A549 (cell line): Measurements from ENCODE around the gene PPA2. TPM values are rescaled to one million over a fixed set of nuclear protein-coding genes. Genes with fewer than 3 reads are reported as not detected.

Experiments used
- ATAC-seq, 2 experiments: fragments of 200-7000 bp in 1 of 2; fragments of >200 bp in 1 of 2; cut with Nextera tagmentation in 1 of 2; cut with Tn5 transposase in 1 of 2; 3 replicates each; pipeline versions ENCODE4 v1.8.0 to v1.9.1; 2018 to 2020; ENCODE audit warnings: mild to moderate bottlenecking in 1 of 2, moderate library complexity in 1 of 2
- CTCF ChIA-PET: fragments of 300-600 bp; sonication (Branson Sonifier 250); formaldehyde crosslinking; extraction: SDS; loops from one replicate; lab custom pipeline; 2021; ENCODE audit warnings: antibody characterized with exemption, inconsistent platforms; lab: Yijun Ruan, JAX
- POLR2A ChIA-PET: fragments of 350-600 bp; formaldehyde crosslinking; extraction: SDS; loops from one replicate; lab custom pipeline; 2021; ENCODE audit warnings: antibody characterized with exemption, inconsistent platforms; lab: Yijun Ruan, JAX
- DNase-seq, 2 experiments: peaks; one replicate each; pipeline versions ENCODE4 v3.0.0 to v3.0.0-alpha.2; 2011 to 2016; ENCODE audit warnings: low read depth in 1 of 2, low spot score in 1 of 2
- FAIRE-seq: peaks from 2 replicates; lab custom pipeline; 2011; peaks lifted over from hg19 to GRCh38; lab: Jason Lieb, UNC
- H3K27ac ChIP-seq, 2 experiments: fragments of >200 bp; sonication (Bioruptor Twin); formaldehyde crosslinking; 3 replicates each; pipeline ENCODE4 v1.5.1; 2016 to 2017
- H3K4me1 ChIP-seq: fragments of >200 bp; sonication (Bioruptor Twin); formaldehyde crosslinking; 3 replicates; pipeline ENCODE4 v1.6.1; 2016
- H3K4me2 ChIP-seq: fragments of >200 bp; sonication (Bioruptor Twin); formaldehyde crosslinking; 3 replicates; pipeline ENCODE4 v1.6.1; 2016
- H3K4me3 ChIP-seq: fragments of >200 bp; sonication (Bioruptor Twin); formaldehyde crosslinking; 3 replicates; pipeline ENCODE4 v1.5.1; 2016
- H3K9me3 ChIP-seq: fragments of >200 bp; sonication (Bioruptor Twin); formaldehyde crosslinking; 3 replicates; pipeline ENCODE4 v1.6.1; 2016
- ATOH8 ChIP-seq: fragments of 250-450 bp; sonication (Bioruptor Pico); IDR thresholded peaks from 2 replicates; pipeline ENCODE4 v1.5.0; 2020; ENCODE audit warnings: low read depth, mild to moderate bottlenecking, moderate library complexity
- BCL3 ChIP-seq: fragments of >200 bp; sonication (Bioruptor Twin); formaldehyde crosslinking; IDR thresholded peaks from 3 replicates; pipeline ENCODE4 v1.6.1; 2016
- CBX8 ChIP-seq: fragments of 200-600 bp; sonication (generic); IDR thresholded peaks from 2 replicates; pipeline ENCODE4 v1.6.1; 2016
- CHD2 ChIP-seq: fragments of 150-350 bp; IDR thresholded peaks from 2 replicates; pipeline ENCODE4 v1.6.1; 2014; ENCODE audit warnings: low read length; ENCODE audit not compliant: partially characterized antibody
- EP300 ChIP-seq, 2 experiments: fragments of >200 bp; sonication (Bioruptor Twin); formaldehyde crosslinking; IDR thresholded peaks; 2 replicates in 1 of 2; 3 replicates in 1 of 2; pipeline ENCODE4 v1.6.1; 2016 to 2017
- FOSB ChIP-seq: fragments of 250-450 bp; sonication (Bioruptor Pico); IDR thresholded peaks from 2 replicates; pipeline ENCODE4 v1.5.0; 2020; ENCODE audit warnings: mild to moderate bottlenecking, moderate library complexity
- HDAC2 ChIP-seq: fragments of 200-600 bp; sonication (generic); IDR thresholded peaks from 2 replicates; pipeline ENCODE4 v1.6.1; 2016
- HEYL ChIP-seq: fragments of 250-450 bp; sonication (Bioruptor Pico); IDR thresholded peaks from 2 replicates; pipeline ENCODE4 v1.8.0; 2021; ENCODE audit warnings: mild to moderate bottlenecking, moderate library complexity
- HOXB13 ChIP-seq: fragments of 250-450 bp; sonication (Bioruptor Pico); IDR thresholded peaks from 2 replicates; pipeline ENCODE4 v1.5.0; 2020; ENCODE audit warnings: low read depth, mild to moderate bottlenecking, moderate library complexity
- KDM1A ChIP-seq: fragments of 200-600 bp; sonication (generic); IDR thresholded peaks from 2 replicates; pipeline ENCODE4 v1.6.1; 2016; ENCODE audit warnings: low read depth, mild to moderate bottlenecking
- MAFK ChIP-seq: fragments of 450-650 bp; IDR thresholded peaks from 2 replicates; pipeline ENCODE4 v1.6.1; 2014; ENCODE audit not compliant: partially characterized antibody
- NFE2L2 ChIP-seq: fragments of 150-350 bp; conservative IDR thresholded peaks from 2 replicates; pipeline ENCODE4 v1.6.1; 2014; ENCODE audit warnings: low read length
- PBX3 ChIP-seq: IDR thresholded peaks from 2 replicates; pipeline ENCODE4 v1.6.1; 2012
- PHF8 ChIP-seq: fragments of 200-600 bp; sonication (generic); IDR thresholded peaks from 2 replicates; pipeline ENCODE4 v1.6.1; 2016; ENCODE audit warnings: low read depth, mild to moderate bottlenecking, antibody characterized with exemption, moderate library complexity, borderline replicate concordance
- POLR2A ChIP-seq: IDR thresholded peaks from 2 replicates; pipeline ENCODE4 v1.6.1; 2012; ENCODE audit warnings: mild to moderate bottlenecking, low read length
- REST ChIP-seq: fragments of 200-600 bp; sonication (generic); IDR thresholded peaks from 2 replicates; pipeline ENCODE4 v1.6.1; 2016; ENCODE audit warnings: antibody characterized with exemption, mild to moderate bottlenecking, moderate library complexity
- SREBF2 ChIP-seq: fragments of 450-650 bp; IDR thresholded peaks from 2 replicates; pipeline ENCODE4 v1.6.1; 2014; ENCODE audit warnings: mild to moderate bottlenecking, moderate library complexity
- TFCP2L1 ChIP-seq: fragments of 250-450 bp; sonication (Bioruptor Pico); IDR thresholded peaks from 2 replicates; pipeline ENCODE4 v1.5.0; 2021; ENCODE audit warnings: mild to moderate bottlenecking
- ZC3H11A ChIP-seq: fragments of 450-650 bp; IDR thresholded peaks from 2 replicates; pipeline ENCODE4 v1.6.1; 2014; ENCODE audit warnings: antibody characterized with exemption, mild to moderate bottlenecking
- ZFP36 ChIP-seq: fragments of 450-650 bp; IDR thresholded peaks from 2 replicates; pipeline ENCODE4 v1.6.1; 2014; ENCODE audit warnings: borderline replicate concordance; ENCODE audit not compliant: partially characterized antibody
- WGBS: methylation state at CpG from one replicate; pipeline ENCODE4 v1.1.6; 2017; ENCODE audit errors: missing lambda C conversion rate; 5-methylcytosine and 5-hydroxymethylcytosine counted together
- polyA plus RNA-seq, 4 experiments: library from polyadenylated mRNA; depleted of rRNA in 3 of 4; stranded (reverse); fragments of >200 nt; fragmentation: RNase III in 1 of 4; extraction: RNeasy Plus Mini Kit Qiagen cat#74134 plus additional on column Dnase treatment in 1 of 4; gene quantifications; 2 replicates in 3 of 4; 3 replicates in 1 of 4; pipeline ENCODE4 v1.2.3, GENCODE V29; 2011 to 2017
- TF ChIP-seq, protein P1 (sequence below): IDR thresholded peaks from 2 replicates; pipeline ENCODE4 v1.6.1; 2012
- TF ChIP-seq, protein P2 (sequence below): fragments of >200 bp; sonication (Bioruptor Twin); formaldehyde crosslinking; IDR thresholded peaks from 2 replicates; pipeline ENCODE4 v1.6.1; 2016

PPA2 gene
- polyA plus RNA-seq, 2 of the 4 experiments (the other 2 are of a cell fraction) = 89.1 to 140 TPM

GRCh38 chr4:105510245-105510644, 36.4 kb upstream of the PPA2 start:
- H3K4me2 ChIP-seq = no peak overlapping the region
- TF ChIP-seq CHD2 (no peak), FOSB (CRISPR knock-in tag) (no peak), TFCP2L1 (CRISPR knock-in tag) (no peak), PBX3 (no peak), ZC3H11A (no peak), MAFK (no peak), HOXB13 (CRISPR knock-in tag) (no peak), POLR2A (no peak), BCL3 (no peak), EP300 (IDR thresholded peaks at IDR 0.05) (no peak), ZFP36 (no peak)
- no peak overlapping the region for H3K27ac ChIP-seq
- H3K4me3 ChIP-seq = no peak overlapping the region
- no peak for DNase-seq
- ChIA-PET CTCF (interaction anchor here (0.9 kb wide), 1 partner anchor 10 kb away, joined by 3 read pairs; no protein-coding TSS in a partner anchor), POLR2A (no interaction called here)
- no peaks in the 10 kb centered on the region for H3K4me1 ChIP-seq
- FAIRE-seq = no peak
- no peak for ATAC-seq
- H3K9me3 ChIP-seq = no peaks in the 10 kb centered on the region
- 50% methylated on average over 2 of the region's 2 CpGs for WGBS

GRCh38 chr4:105509714-105510113, 35.9 kb upstream of the PPA2 start:
- Histone ChIP-seq H3K4me1 (no peaks in the 10 kb centered on the region), H3K4me2 (no peak overlapping the region), H3K4me3 (no peak overlapping the region)
- WGBS = 18% methylated on average over 1 of the region's 1 CpG
- CTCF ChIA-PET = no interaction called here
- POLR2A ChIA-PET = no interaction called here
- DNase-seq = no peak
- TF ChIP-seq CBX8 (no peak), ATOH8 (CRISPR knock-in tag) (no peak), KDM1A (no peak), HDAC2 (no peak), EP300 (IDR thresholded peaks at IDR 0.05) (no peak), NFE2L2 (no peak), ZFP36 (no peak), SREBF2 (no peak), HEYL (CRISPR knock-in tag) (no peak), CHD2 (no peak), PHF8 (no peak), PBX3 (no peak), REST (no peak)
- TF ChIP-seq, protein P1, sequence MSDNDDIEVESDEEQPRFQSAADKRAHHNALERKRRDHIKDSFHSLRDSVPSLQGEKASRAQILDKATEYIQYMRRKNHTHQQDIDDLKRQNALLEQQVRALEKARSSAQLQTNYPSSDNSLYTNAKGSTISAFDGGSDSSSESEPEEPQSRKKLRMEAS = no peak
- TF ChIP-seq, protein P2, sequence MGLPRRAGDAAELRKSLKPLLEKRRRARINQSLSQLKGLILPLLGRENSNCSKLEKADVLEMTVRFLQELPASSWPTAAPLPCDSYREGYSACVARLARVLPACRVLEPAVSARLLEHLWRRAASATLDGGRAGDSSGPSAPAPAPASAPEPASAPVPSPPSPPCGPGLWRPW = no peak
- TF ChIP-seq, all 56 proteins: peak for 0
- FAIRE-seq = no peak
- Histone ChIP-seq H3K9me3 (no peaks in the 10 kb centered on the region), H3K27ac (no peak overlapping the region)
- ATAC-seq = no peak
